Transverse colon (tissue), 3 donors: ENCODE data around the gene KRTAP10-6.

Experiments
- CTCF ChIP-seq, 5 experiments: fragments of 200-600 bp in 3 of 5; fragments of 450-650 bp in 2 of 5; sonication (generic) in 3 of 5; IDR thresholded peaks; 1 replicate in 2 of 5; 2 replicates in 3 of 5; pipeline ENCODE4 v1.5.1; 2016 to 2017; ENCODE audit warnings: antibody characterized with exemption in 5 of 5, inconsistent platforms in 3 of 5, mild to moderate bottlenecking in 2 of 5, moderate library complexity in 1 of 5
- EP300 ChIP-seq: sonication (generic); formaldehyde crosslinking; IDR thresholded peaks from one replicate; pipeline ENCODE4 v1.6.1; 2017; ENCODE audit warnings: antibody characterized with exemption, low read depth
- POLR2A ChIP-seq: fragments of 450-650 bp; IDR thresholded peaks from one replicate; pipeline ENCODE4 v1.6.1; 2016; ENCODE audit warnings: antibody characterized with exemption, mild to moderate bottlenecking, moderate library complexity

GRCh38 chr21:44572959-44573583 lies 19.2 kb downstream of the KRTAP10-6 start:
- no peak for TF ChIP-seq CTCF (IDR thresholded peaks at IDR 0.05)
- TF ChIP-seq EP300, result no peak
- TF ChIP-seq POLR2A, result no peak
